ENCODE data around the gene TNFRSF8.

TNFRSF8 gene

GRCh38 chr1:12141163-12141850 is 78.2 kb downstream of the TNFRSF8 start:
- no peak for DNase-seq (ENCODE audit: low read depth in 2 of 2)

- no peak for DNase-seq (ENCODE audit: low read depth in 2 of 2)
These were observed 79.2 kb downstream of the TNFRSF8 start for GRCh38 chr1:12142141-12142823.

GRCh38 chr1:12142891-12143630 is 80.0 kb downstream of the TNFRSF8 start:
- no peak for DNase-seq (ENCODE audit: low read depth in 2 of 2)

GRCh38 chr1:12143631-12144155 is 80.6 kb downstream of the TNFRSF8 start:
- DNase-seq (ENCODE audit: low read depth in 2 of 2), result no peak

- DNase-seq (ENCODE audit: low read depth in 2 of 2), result no peak
These were observed 81.1 kb downstream of the TNFRSF8 start for GRCh38 chr1:12144236-12144635.

- DNase-seq (ENCODE audit: low read depth in 2 of 2), result no peak
These were observed 81.9 kb downstream of the TNFRSF8 start for GRCh38 chr1:12144969-12145368.

GRCh38 chr1:12145616-12146342 is 82.7 kb downstream of the TNFRSF8 start:
- DNase-seq (ENCODE audit: low read depth in 2 of 2), result no peak

GRCh38 chr1:12146343-12147112 is 83.4 kb downstream of the TNFRSF8 start:
- DNase-seq (ENCODE audit: low read depth in 2 of 2), result no peak

GRCh38 chr1:12147201-12147701 is 84.1 kb downstream of the TNFRSF8 start:
- no peak for DNase-seq (ENCODE audit: low read depth in 2 of 2)

- no peak for DNase-seq (ENCODE audit: low read depth in 2 of 2)
These were observed 85.3 kb downstream of the TNFRSF8 start for GRCh38 chr1:12148160-12148957.

GRCh38 chr1:12148958-12149790 is 86.1 kb downstream of the TNFRSF8 start:
- DNase-seq (ENCODE audit: low read depth in 2 of 2), result no peak

- no peak for DNase-seq (ENCODE audit: low read depth in 2 of 2)
These were observed 86.7 kb downstream of the TNFRSF8 start for GRCh38 chr1:12149791-12150175.

- no peak for DNase-seq (ENCODE audit: low read depth in 2 of 2)
These were observed 87.5 kb downstream of the TNFRSF8 start for GRCh38 chr1:12150456-12151200.

- DNase-seq (ENCODE audit: low read depth in 2 of 2), result no peak
These were observed 88.4 kb downstream of the TNFRSF8 start for GRCh38 chr1:12151465-12151864.

GRCh38 chr1:12152113-12152891 is 89.2 kb downstream of the TNFRSF8 start:
- DNase-seq (ENCODE audit: low read depth in 2 of 2), result no peak

GRCh38 chr1:12153181-12153785 is 90.2 kb downstream of the TNFRSF8 start:
- no peak for DNase-seq (ENCODE audit: low read depth in 2 of 2)

- no peak for DNase-seq (ENCODE audit: low read depth in 2 of 2)
These were observed 92.2 kb downstream of the TNFRSF8 start for GRCh38 chr1:12155328-12155727.

All from activated CD8-positive, alpha-beta memory T cell treated with anti-CD3 and anti-CD28 coated beads for 4 hours (primary cell).